ENCODE data around the gene P2RY10.
"Not testable (repeated sequence)": the region's sequence is repeated elsewhere in the genome, so short reads cannot be mapped to it uniquely, and the experiment has no call there.

P2RY10 gene

DNA sequence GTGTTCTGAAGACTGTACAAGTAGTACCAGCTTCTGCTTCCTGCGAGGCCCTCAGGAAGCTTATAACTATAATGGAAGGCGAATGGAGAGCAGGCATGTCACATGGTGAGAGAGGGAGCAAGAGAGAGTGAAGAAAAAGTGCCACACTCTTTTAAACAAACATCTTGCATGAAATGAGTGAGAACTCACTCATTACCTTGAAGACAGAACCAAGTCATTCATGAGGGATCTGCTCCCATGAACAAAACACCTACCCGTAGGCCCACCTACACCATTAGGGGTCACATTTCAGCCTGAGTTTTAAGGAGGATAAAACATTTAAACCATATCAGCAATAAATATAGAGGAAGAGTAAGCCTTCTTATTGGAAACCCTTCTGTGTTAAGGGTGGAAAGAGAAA, 19.4 kb downstream of the P2RY10 start:
- DNase-seq (ENCODE audit: low read depth) = no peak
- no peak overlapping the region for H3K4me3 ChIP-seq (replicated peaks; ENCODE audit: low read depth, low read length)
- TF ChIP-seq, protein P1, sequence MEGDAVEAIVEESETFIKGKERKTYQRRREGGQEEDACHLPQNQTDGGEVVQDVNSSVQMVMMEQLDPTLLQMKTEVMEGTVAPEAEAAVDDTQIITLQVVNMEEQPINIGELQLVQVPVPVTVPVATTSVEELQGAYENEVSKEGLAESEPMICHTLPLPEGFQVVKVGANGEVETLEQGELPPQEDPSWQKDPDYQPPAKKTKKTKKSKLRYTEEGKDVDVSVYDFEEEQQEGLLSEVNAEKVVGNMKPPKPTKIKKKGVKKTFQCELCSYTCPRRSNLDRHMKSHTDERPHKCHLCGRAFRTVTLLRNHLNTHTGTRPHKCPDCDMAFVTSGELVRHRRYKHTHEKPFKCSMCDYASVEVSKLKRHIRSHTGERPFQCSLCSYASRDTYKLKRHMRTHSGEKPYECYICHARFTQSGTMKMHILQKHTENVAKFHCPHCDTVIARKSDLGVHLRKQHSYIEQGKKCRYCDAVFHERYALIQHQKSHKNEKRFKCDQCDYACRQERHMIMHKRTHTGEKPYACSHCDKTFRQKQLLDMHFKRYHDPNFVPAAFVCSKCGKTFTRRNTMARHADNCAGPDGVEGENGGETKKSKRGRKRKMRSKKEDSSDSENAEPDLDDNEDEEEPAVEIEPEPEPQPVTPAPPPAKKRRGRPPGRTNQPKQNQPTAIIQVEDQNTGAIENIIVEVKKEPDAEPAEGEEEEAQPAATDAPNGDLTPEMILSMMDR (IDR thresholded peaks at IDR 0.05; ENCODE audit: low read length, missing control alignments) = no peak

DNA sequence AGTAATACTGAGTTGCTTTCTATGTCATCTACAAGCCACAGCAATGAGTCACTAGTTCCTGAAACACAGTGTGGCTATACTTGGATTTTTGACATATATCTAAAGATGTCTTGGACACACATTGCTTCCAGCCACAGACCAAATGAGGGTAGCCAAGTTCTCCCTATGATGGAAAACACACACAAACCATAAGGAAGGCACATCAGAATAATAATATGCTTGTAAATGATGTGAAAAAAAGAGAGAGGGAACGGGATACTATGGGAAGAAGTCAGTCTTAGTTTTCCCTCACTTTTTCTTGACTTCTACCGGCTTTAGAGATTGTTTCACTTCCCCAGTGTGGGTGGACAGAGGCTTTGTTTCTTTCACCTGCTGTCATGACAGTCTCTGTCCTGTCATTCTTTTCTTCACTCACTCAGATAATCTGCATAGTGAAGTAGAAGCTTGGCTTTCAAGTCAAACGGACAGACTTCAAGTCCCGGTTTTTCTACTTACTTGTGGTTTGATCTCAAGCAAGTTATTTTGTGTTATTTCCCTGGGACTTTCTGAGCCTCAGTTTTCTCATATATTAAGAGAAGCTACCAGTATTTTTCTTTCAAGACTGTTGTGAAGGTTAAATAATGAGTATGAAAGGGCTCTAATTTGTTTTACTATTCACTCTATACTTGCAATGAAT, 34.7 kb downstream of the P2RY10 start:
- TF ChIP-seq, protein P1 (IDR thresholded peaks at IDR 0.05; ENCODE audit: low read length, missing control alignments) = no peak
- H3K4me3 ChIP-seq (replicated peaks; ENCODE audit: low read depth, low read length) = no peak overlapping the region
- peak; percentile 3 for DNase-seq (ENCODE audit: low read depth)

DNA sequence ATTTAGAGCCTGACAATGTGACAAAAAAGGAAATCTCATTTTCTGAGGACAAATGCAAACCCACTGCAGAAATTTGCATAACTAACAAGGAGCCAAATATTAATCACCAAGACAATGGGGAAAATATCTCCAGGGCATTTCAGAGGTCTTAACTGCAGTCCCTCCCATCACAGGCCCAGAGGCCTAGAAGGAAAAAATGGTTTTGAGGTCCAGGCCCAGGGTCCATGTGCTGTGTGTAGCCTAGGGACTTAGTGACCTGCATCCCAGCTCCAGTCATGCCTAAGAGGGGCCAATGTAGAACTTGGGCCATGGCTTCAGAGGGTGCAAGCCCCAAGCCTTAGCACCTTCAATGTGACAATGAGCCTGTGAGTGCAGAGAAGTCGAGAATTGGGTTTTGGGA, 44.2 kb downstream of the P2RY10 start:
- DNase-seq (ENCODE audit: low read depth) = no peak
- TF ChIP-seq, protein P1 (IDR thresholded peaks at IDR 0.05; ENCODE audit: low read length, missing control alignments) = no peak
- H3K4me3 ChIP-seq (replicated peaks; ENCODE audit: low read depth, low read length) = no peak overlapping the region

DNA sequence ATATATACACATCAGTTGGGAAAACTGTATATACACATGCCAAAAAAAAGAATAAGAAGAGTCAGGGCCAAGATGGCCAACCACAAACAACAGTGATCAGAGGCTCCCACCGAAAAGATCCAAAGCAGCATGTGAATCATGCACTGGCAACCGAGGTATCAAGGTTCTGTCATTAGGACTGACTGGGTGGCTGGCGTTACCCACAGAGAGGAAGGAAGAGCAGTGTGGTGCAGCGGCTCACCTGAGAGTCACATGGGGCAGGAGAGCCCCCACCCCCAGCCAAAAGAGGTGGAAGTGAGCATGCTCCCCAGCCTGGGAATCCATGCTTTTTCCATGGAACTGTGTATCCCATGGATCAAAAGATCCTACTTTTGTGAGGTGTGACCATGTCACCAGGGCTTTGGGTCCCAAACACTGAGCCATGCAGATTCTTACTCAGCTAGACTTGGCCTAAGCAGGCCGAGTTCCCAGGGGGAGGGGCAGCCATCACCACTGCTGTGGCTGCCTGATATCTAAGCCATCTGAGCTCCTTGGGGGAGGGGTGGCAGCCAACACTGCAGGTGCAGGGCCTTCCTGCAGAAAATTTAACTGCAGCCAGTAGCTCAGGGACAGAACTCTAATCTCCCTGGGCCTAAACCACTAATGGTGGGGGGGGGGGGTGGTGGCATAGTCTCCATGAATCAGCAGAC, 52.8 kb downstream of the P2RY10 start:
- no peak overlapping the region for H3K4me3 ChIP-seq (replicated peaks; ENCODE audit: low read depth, low read length)
- TF ChIP-seq, protein P1 (IDR thresholded peaks at IDR 0.05; ENCODE audit: low read length, missing control alignments) = no peak
- no peak for DNase-seq (ENCODE audit: low read depth)

DNA sequence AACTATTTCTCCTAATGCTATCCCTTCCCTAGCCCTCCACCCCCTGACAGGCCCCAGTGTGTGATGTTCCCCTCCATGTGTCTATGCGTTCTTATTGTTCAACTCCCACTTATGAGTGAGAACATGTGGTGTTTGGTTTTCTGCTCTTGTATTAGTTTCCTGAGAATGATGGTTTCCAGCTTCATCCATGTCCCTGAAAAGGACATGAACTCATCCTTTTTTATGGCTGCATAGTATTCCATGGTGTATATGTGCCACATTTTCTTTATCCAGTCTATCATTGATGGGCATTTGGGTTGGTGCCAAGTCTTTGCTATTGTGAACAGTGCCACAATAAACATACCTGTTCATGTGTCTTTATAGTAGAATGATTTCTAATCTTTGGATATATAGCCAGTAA, 62.3 kb downstream of the P2RY10 start:
- not testable (repeated sequence) for DNase-seq (ENCODE audit: low read depth); H3K4me3 ChIP-seq (replicated peaks; ENCODE audit: low read depth, low read length)
